IMR-90 (cell line): ENCODE results near the gene TNRC18. TPM values are rescaled to one million over a fixed set of nuclear protein-coding genes. Genes with fewer than 3 reads are reported as not detected.

Source experiments
- ATAC-seq: fragments of 200-7000 bp; cut with Tn5 transposase; 2 replicates; pipeline ENCODE4 v1.9.1; 2020; ENCODE audit warnings: low read depth, mild to moderate bottlenecking, moderate library complexity
- BruUV-seq: library from RNA; stranded (reverse); fragments of 400-500 nt; replicated peaks from 2 replicates; lab custom pipeline; 2021; lab: Mats Ljungman, UMichigan
- CTCF ChIA-PET: fragments of 300-600 bp; formaldehyde crosslinking; extraction: SDS; loops from one replicate; lab custom pipeline; 2021; ENCODE audit warnings: antibody characterized with exemption; lab: Yijun Ruan, JAX
- POLR2A ChIA-PET: fragments of 300-600 bp; sonication (Branson Sonifier 250); formaldehyde crosslinking; loops from one replicate; lab custom pipeline; 2022; ENCODE audit warnings: antibody characterized with exemption; ENCODE audit not compliant: unreplicated experiment; lab: Charles Lee
- DNase-seq: peaks from one replicate; pipeline ENCODE4 v3.0.0; 2013
- H2AFZ ChIP-seq: replicated peaks from 2 replicates; pipeline ENCODE3; 2013; ENCODE audit warnings: low read length, mild to moderate bottlenecking; ENCODE audit not compliant: poor library complexity
- H2AK5ac ChIP-seq: 2 replicates; pipeline ENCODE4 v1.6.1; 2013; ENCODE audit warnings: low read depth, low read length, inconsistent platforms
- H2AK9ac ChIP-seq: replicated peaks from 2 replicates; pipeline ENCODE3; 2013; ENCODE audit warnings: mild to moderate bottlenecking, low read depth, low read length, moderate library complexity; ENCODE audit not compliant: poor library complexity
- H2BK120ac ChIP-seq: 2 replicates; pipeline ENCODE4 v1.6.1; 2013; ENCODE audit warnings: low read depth, low read length, inconsistent platforms
- H2BK15ac ChIP-seq: 3 replicates; pipeline ENCODE4 v1.6.1; 2013; ENCODE audit warnings: low read depth, low read length, inconsistent platforms
- H2BK20ac ChIP-seq: 2 replicates; pipeline ENCODE4 v1.6.1; 2013; ENCODE audit warnings: low read depth, mild to moderate bottlenecking, inconsistent platforms, low read length, moderate library complexity
- H2BK5ac ChIP-seq: 2 replicates; pipeline ENCODE4 v1.6.1; 2013; ENCODE audit warnings: mild to moderate bottlenecking, low read depth, low read length, inconsistent platforms; ENCODE audit not compliant: poor library complexity, severe bottlenecking
- H3K14ac ChIP-seq: replicated peaks from 2 replicates; pipeline ENCODE4 v1.6.1; 2013; ENCODE audit warnings: low read depth, low read length, inconsistent platforms
- H3K18ac ChIP-seq: 2 replicates; pipeline ENCODE4 v1.6.1; 2013; ENCODE audit warnings: low read depth, low read length, control low read depth
- H3K23ac ChIP-seq: 2 replicates; pipeline ENCODE4 v1.6.1; 2013; ENCODE audit warnings: low read depth, low read length, inconsistent platforms
- H3K27ac ChIP-seq: 2 replicates; pipeline ENCODE4 v1.5.1; 2013; ENCODE audit warnings: mild to moderate bottlenecking, control low read depth, low read length; ENCODE audit not compliant: insufficient read depth
- H3K27me3 ChIP-seq: 2 replicates; pipeline ENCODE4 v1.6.1; 2013; ENCODE audit warnings: low read length; ENCODE audit not compliant: control insufficient read depth, insufficient read depth
- H3K36me3 ChIP-seq: 2 replicates; pipeline ENCODE4 v1.6.1; 2013; ENCODE audit warnings: low read length, mixed read lengths; ENCODE audit not compliant: control insufficient read depth, insufficient read depth
- H3K4ac ChIP-seq: 2 replicates; pipeline ENCODE4 v1.6.1; 2013; ENCODE audit warnings: low read depth, low read length, inconsistent platforms
- H3K4me1 ChIP-seq: 2 replicates; pipeline ENCODE4 v1.6.1; 2013; ENCODE audit warnings: low read length, mixed read lengths; ENCODE audit not compliant: control insufficient read depth, insufficient read depth
- H3K4me2 ChIP-seq: 2 replicates; pipeline ENCODE4 v1.6.1; 2013; ENCODE audit warnings: low read depth, mild to moderate bottlenecking, control low read depth, low read length, moderate library complexity
- H3K4me3 ChIP-seq: 2 replicates; pipeline ENCODE4 v1.5.1; 2013; ENCODE audit warnings: low read depth, mild to moderate bottlenecking, control low read depth, low read length, moderate library complexity; ENCODE audit not compliant: insufficient read depth
- H3K56ac ChIP-seq: 2 replicates; pipeline ENCODE4 v1.6.1; 2013; ENCODE audit warnings: low read length, inconsistent platforms; ENCODE audit not compliant: insufficient read depth; ENCODE audit errors: extremely low read depth
- H3K79me1 ChIP-seq, 2 experiments: 2 replicates each; pipeline ENCODE4 v1.6.1; 2013; ENCODE audit warnings: low read length in 2 of 2, inconsistent platforms in 1 of 2, low read depth in 1 of 2
- H3K9ac ChIP-seq: 2 replicates; pipeline ENCODE4 v1.6.1; 2013; ENCODE audit warnings: low read depth, low read length, control low read depth
- H3K9me1 ChIP-seq: 2 replicates; pipeline ENCODE4 v1.6.1; 2013; ENCODE audit warnings: low read length, inconsistent platforms; ENCODE audit not compliant: insufficient read depth
- H3K9me3 ChIP-seq: 2 replicates; pipeline ENCODE4 v1.6.1; 2013; ENCODE audit warnings: low read length; ENCODE audit not compliant: control insufficient read depth, insufficient read depth
- H4K20me1 ChIP-seq: 2 replicates; pipeline ENCODE4 v1.6.1; 2013; ENCODE audit warnings: low read length, inconsistent platforms; ENCODE audit not compliant: insufficient read depth
- H4K5ac ChIP-seq: 2 replicates; pipeline ENCODE4 v1.6.1; 2013; ENCODE audit warnings: mild to moderate bottlenecking, low read depth, low read length, control low read depth
- H4K8ac ChIP-seq, 2 experiments: 2 replicates each; pipeline ENCODE4 v1.6.1; 2013; ENCODE audit warnings: low read depth in 2 of 2, low read length in 2 of 2, control low read depth in 1 of 2, inconsistent platforms in 1 of 2
- H4K91ac ChIP-seq: 2 replicates; pipeline ENCODE4 v1.6.1; 2013; ENCODE audit warnings: low read depth, low read length, inconsistent platforms; ENCODE audit not compliant: insufficient read depth
- CHD1 ChIP-seq: IDR thresholded peaks from 2 replicates; pipeline ENCODE4 v1.6.1; 2012; ENCODE audit warnings: low read depth, low read length, improper control_type of control experiment
- MAZ ChIP-seq: IDR thresholded peaks from 2 replicates; pipeline ENCODE4 v1.6.1; 2012; ENCODE audit warnings: low read depth, mild to moderate bottlenecking, low read length, improper control_type of control experiment, moderate library complexity, borderline replicate concordance
- NFE2L2 ChIP-seq: fragments of 150-350 bp; IDR thresholded peaks from 2 replicates; pipeline ENCODE4 v1.6.1; 2016; ENCODE audit warnings: low read depth, mild to moderate bottlenecking, low read length
- WGBS, 2 experiments: methylation state at CpG; one replicate each; pipeline versions ENCODE4 v1.1.5 to v1.1.7; 2013; ENCODE audit warnings: missing lambda C conversion rate in 2 of 2; ENCODE audit not compliant: insufficient read length in 1 of 2; ENCODE audit errors: extremely low coverage in 2 of 2; 5-methylcytosine and 5-hydroxymethylcytosine counted together
- dilution Hi-C: fragments of 300-500 bp; cut with HindIII; formaldehyde crosslinking; loops from one replicate; pipeline ENCODE4 v1.14.3; 2018; ENCODE audit warnings: low sequenced_read_pairs; ENCODE audit not compliant: unreplicated experiment
- in situ Hi-C: fragments of 300-500 bp; cut with MboI; formaldehyde crosslinking; loops from 3 replicates; pipeline ENCODE4 v1.14.3; 2019; ENCODE audit warnings: low sequenced_read_pairs, inconsistent platforms, mixed read lengths
- intact Hi-C: fragments of 100-400 bp; cut with micrococcal nuclease; formaldehyde crosslinking; loops from 2 replicates; pipeline ENCODE4 v1.10.0; 2022
- polyA plus RNA-seq, 3 experiments: library from polyadenylated mRNA; depleted of rRNA; stranded (reverse); fragments of >200 nt; gene quantifications; 2 replicates each; pipeline ENCODE4 v1.2.3, GENCODE V29; 2012; ENCODE audit warnings: low replicate concordance in 1 of 3
- total RNA-seq: library from RNA; depleted of rRNA; stranded (reverse); fragments of >200 nt; gene quantifications from 2 replicates; pipeline ENCODE4 v1.2.3, GENCODE V29; 2012
- TF ChIP-seq, protein P1 (sequence below): conservative IDR thresholded peaks from 2 replicates; pipeline ENCODE4 v1.5.1; 2012; ENCODE audit warnings: mild to moderate bottlenecking, low read depth, low read length, improper control_type of control experiment

The TNRC18 gene
- total and polyA plus RNA-seq, 2 of the 4 experiments (the other 2 are of a cell fraction) = 4.7 to 29.6 TPM

DNA sequence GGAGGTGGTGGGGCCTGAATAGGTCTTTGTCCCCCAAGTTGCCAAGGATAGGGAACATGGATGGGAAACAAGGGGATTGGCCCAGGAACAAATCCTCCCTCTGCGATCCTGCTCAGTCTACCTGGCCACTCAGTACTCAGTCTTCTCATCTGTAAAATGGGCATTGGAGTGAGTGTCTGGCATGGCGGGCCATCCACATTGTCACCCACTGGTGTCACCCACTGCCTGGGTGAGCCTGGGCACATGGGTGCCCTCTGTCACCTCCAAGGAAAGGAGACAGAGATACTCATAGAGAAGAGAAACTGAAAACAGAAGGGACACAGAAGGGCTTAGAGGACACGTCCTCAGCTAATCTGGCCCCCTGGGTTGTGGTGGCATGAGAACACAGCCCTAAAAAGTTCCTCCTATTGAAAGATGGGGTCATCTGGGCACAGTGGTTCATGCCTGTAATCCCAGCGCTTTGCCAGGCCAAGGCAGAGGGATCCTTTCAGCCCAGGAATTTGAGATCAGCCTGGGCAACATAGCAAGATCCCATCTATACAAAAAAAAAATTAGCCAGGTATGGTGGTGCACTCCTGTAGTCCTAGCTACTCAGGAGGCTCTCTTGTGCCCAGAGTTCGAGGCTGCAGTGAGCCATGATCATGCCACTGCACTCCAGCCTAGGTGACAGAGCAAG, 12.5 kb upstream of the TNRC18 start:
- DNase-seq = no peak
- Histone ChIP-seq H2BK120ac (no peak overlapping the region), H2AK5ac (no peak overlapping the region), H4K8ac (no peak overlapping the region), H4K5ac (no peak overlapping the region), H3K9ac (no peak overlapping the region), H3K4ac (no peak overlapping the region), H3K4me1 (no peaks in the 10 kb centered on the region), H2BK5ac (no peak overlapping the region), H3K9me1 (no peaks in the 10 kb centered on the region; the same call in 1 of the 2 replicates), H3K23ac (no peak overlapping the region), H3K9me3 (peaks cover 14% of the 10 kb centered on the region), H3K36me3 (peaks cover 23% of the 10 kb centered on the region; the same call in 1 of the 2 replicates), H3K56ac (no peak overlapping the region), H2BK20ac (no peak overlapping the region), H3K4me3 (no peak overlapping the region), H2BK15ac (no peak overlapping the region), H4K91ac (no peak overlapping the region), H3K14ac (no peak overlapping the region), H3K27ac (no peak overlapping the region), H3K18ac (no peak overlapping the region), H2AK9ac (no peak overlapping the region), H3K79me1 (peaks cover 32 to 69% of the 10 kb centered on the region in 2 experiments), H3K27me3 (no peaks in the 10 kb centered on the region), H4K20me1 (peaks cover 56% of the 10 kb centered on the region), H3K4me2 (no peak overlapping the region), H2AFZ (no peak overlapping the region)
- intact Hi-C loops (no loop called here), in situ Hi-C loops (no loop called here), dilution Hi-C loops (no loop called here)
- ATAC-seq = no peak
- ChIA-PET POLR2A (no interaction called here), CTCF (interaction anchor here (1.1 kb wide), 1 partner anchor 8 kb away, joined by 3 read pairs; no protein-coding TSS in a partner anchor)
- WGBS, 2 experiments = no CpG with 5 or more reads among the region's 5 CpGs
- BruUV-seq = no TSS peak
- TF ChIP-seq CHD1 (no peak), NFE2L2 (no peak), MAZ (no peak)
- TF ChIP-seq, protein P1, sequence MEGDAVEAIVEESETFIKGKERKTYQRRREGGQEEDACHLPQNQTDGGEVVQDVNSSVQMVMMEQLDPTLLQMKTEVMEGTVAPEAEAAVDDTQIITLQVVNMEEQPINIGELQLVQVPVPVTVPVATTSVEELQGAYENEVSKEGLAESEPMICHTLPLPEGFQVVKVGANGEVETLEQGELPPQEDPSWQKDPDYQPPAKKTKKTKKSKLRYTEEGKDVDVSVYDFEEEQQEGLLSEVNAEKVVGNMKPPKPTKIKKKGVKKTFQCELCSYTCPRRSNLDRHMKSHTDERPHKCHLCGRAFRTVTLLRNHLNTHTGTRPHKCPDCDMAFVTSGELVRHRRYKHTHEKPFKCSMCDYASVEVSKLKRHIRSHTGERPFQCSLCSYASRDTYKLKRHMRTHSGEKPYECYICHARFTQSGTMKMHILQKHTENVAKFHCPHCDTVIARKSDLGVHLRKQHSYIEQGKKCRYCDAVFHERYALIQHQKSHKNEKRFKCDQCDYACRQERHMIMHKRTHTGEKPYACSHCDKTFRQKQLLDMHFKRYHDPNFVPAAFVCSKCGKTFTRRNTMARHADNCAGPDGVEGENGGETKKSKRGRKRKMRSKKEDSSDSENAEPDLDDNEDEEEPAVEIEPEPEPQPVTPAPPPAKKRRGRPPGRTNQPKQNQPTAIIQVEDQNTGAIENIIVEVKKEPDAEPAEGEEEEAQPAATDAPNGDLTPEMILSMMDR = no peak
